T-helper 2 cell treated with Interferon-gamma antibody and Interleukin-4, amounts not matched to agents 100 ng/mL and 5 ng/mL, for 36 hours (primary cell): ENCODE results near the gene SBF2. TPM values are rescaled to one million over a fixed set of nuclear protein-coding genes. Genes with fewer than 3 reads are reported as not detected.
"Not testable (repeated sequence)": the region's sequence is repeated elsewhere in the genome, so short reads cannot be mapped to it uniquely, and the experiment has no call there.

Experiments used
- intact Hi-C: fragments of 100-400 bp; cut with micrococcal nuclease; formaldehyde crosslinking; loops from one replicate; pipeline ENCODE4 v1.15.1; 2023
- total RNA-seq: library from RNA; stranded (reverse); gene quantifications from 2 replicates; pipeline ENCODE4 v1.2.3, GENCODE V29; 2022

Gene SBF2
- total RNA-seq, 1 donor from 2014 or later: 1.8 TPM

- intact Hi-C loops: loop anchor here (10.0 kb wide), 1 partner anchor 210 kb away; no protein-coding TSS in a partner anchor
Measured at GRCh38 chr11:10075141-10075540, 218.9 kb downstream of the SBF2 start.

GRCh38 chr11:10072841-10073240, 221.2 kb downstream of the SBF2 start:
- intact Hi-C loops: loop anchor here (10.0 kb wide), 1 partner anchor 208 kb away; no protein-coding TSS in a partner anchor

- intact Hi-C loops: loop anchor here (10.0 kb wide), 1 partner anchor 207 kb away; no protein-coding TSS in a partner anchor
Measured at GRCh38 chr11:10072142-10072541, 221.9 kb downstream of the SBF2 start.

GRCh38 chr11:10067629-10068300, 226.3 kb downstream of the SBF2 start:
- intact Hi-C loops: no loop called here

GRCh38 chr11:10066441-10066840, 227.6 kb downstream of the SBF2 start:
- intact Hi-C loops: no loop called here

- intact Hi-C loops: no loop called here
Measured at GRCh38 chr11:10064828-10065227, 229.2 kb downstream of the SBF2 start.

- intact Hi-C loops: no loop called here
Measured at GRCh38 chr11:10058356-10058755, 235.7 kb downstream of the SBF2 start.

- intact Hi-C loops: no loop called here
Measured at GRCh38 chr11:10051868-10052586, 242.0 kb downstream of the SBF2 start.

- intact Hi-C loops: no loop called here
Measured at GRCh38 chr11:10050561-10050960, 243.5 kb downstream of the SBF2 start.

GRCh38 chr11:10049756-10050155, 244.3 kb downstream of the SBF2 start:
- intact Hi-C loops: no loop called here

GRCh38 chr11:10048350-10048749, 245.7 kb downstream of the SBF2 start:
- intact Hi-C loops: no loop called here

GRCh38 chr11:10044618-10045017, 249.4 kb downstream of the SBF2 start:
- intact Hi-C loops: no loop called here

GRCh38 chr11:10042699-10043098, 251.3 kb downstream of the SBF2 start:
- intact Hi-C loops: no loop called here

GRCh38 chr11:10041748-10042446, 252.1 kb downstream of the SBF2 start:
- intact Hi-C loops: no loop called here

GRCh38 chr11:10041332-10041731, 252.7 kb downstream of the SBF2 start:
- intact Hi-C loops: no loop called here

GRCh38 chr11:10038521-10039302, 255.3 kb downstream of the SBF2 start:
- intact Hi-C loops: no loop called here

GRCh38 chr11:10035932-10036331, 258.1 kb downstream of the SBF2 start:
- intact Hi-C loops: not testable (repeated sequence)

- intact Hi-C loops: no loop called here
Measured at GRCh38 chr11:10032935-10033334, 261.1 kb downstream of the SBF2 start.

GRCh38 chr11:10030122-10030490, 263.9 kb downstream of the SBF2 start:
- intact Hi-C loops: no loop called here

- intact Hi-C loops: no loop called here
Measured at GRCh38 chr11:10029386-10030121, 264.5 kb downstream of the SBF2 start.

- intact Hi-C loops: no loop called here
Measured at GRCh38 chr11:10026514-10026913, 267.5 kb downstream of the SBF2 start.
